ENCODE data around the gene KIF5C.

KIF5C gene

DNA sequence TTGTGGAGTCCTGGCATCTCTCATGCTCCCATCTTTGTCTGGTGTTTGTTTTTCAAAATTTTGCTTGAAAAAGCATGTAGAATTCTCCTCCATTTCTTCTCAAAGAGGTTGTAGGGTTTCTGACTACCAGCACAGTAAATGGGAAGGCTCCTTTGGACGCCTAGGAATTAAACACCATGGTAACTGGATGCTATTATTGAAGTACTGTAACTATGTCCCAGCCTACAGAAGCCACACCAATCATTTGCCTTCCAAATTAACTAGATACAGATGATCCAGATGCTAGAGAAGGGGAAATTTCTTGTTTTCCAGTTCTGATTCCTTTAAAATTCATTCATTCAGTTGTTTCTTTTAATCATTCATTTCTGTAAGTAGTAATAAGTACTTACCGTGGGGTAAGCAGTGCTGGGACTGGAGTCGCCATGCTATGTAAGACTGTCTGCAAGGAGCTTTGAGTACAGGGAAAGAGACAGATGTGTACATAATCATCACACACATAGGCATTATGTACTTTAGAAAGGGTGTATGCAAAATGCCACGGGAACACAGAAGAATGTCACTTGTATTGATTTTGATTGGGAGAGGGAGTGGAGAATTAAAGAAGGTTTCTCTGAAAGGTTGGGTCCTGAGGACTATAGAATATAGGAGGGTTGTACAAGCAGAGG is 49.6 kb downstream of the KIF5C start:
- peaks cover 25% of the 10 kb centered on the region for H3K36me3 ChIP-seq (ENCODE audit: insufficient read depth, low read length)
- H3K27ac ChIP-seq (ENCODE audit: low read depth, low read length): no peak overlapping the region
- H3K4me3 ChIP-seq (ENCODE audit: low read length): no peak overlapping the region
- H3K9ac ChIP-seq (ENCODE audit: low read depth, low read length): no peak overlapping the region
- WGBS: 95% methylated on average over 4 of the region's 4 CpGs
- peaks cover 39% of the 10 kb centered on the region for H3K4me1 ChIP-seq (ENCODE audit: insufficient read depth, low read length)
- no peaks in the 10 kb centered on the region for H3K27me3 ChIP-seq (ENCODE audit: insufficient read depth, low read length)
- no peaks in the 10 kb centered on the region for H3K9me3 ChIP-seq (ENCODE audit: insufficient read depth, low read depth, low read length)

GRCh38 chr2:148926291-148926961 is 51.4 kb downstream of the KIF5C start:
- H3K27me3 ChIP-seq (ENCODE audit: insufficient read depth, low read length): no peaks in the 10 kb centered on the region

GRCh38 chr2:148926981-148927401 is 52.0 kb downstream of the KIF5C start:
- Histone ChIP-seq H3K4me1 (ENCODE audit: insufficient read depth, low read length) (peaks cover 39% of the 10 kb centered on the region), H3K27me3 (ENCODE audit: insufficient read depth, low read length) (no peaks in the 10 kb centered on the region), H3K9me3 (ENCODE audit: insufficient read depth, low read depth, low read length) (no peaks in the 10 kb centered on the region), H3K27ac (ENCODE audit: low read depth, low read length) (no peak overlapping the region), H3K9ac (ENCODE audit: low read depth, low read length) (no peak overlapping the region), H3K36me3 (ENCODE audit: insufficient read depth, low read length) (peaks cover 40% of the 10 kb centered on the region), H3K4me3 (ENCODE audit: low read length) (no peak overlapping the region)
- 89% methylated on average over 11 of the region's 11 CpGs for WGBS

More at GRCh38 chr2:148926291-148926961, 51.4 kb downstream of the KIF5C start:
- H3K27ac ChIP-seq (ENCODE audit: low read depth, low read length): no peak overlapping the region
- H3K9ac ChIP-seq (ENCODE audit: low read depth, low read length): peak overlapping the region; percentile 31; the same call in 1 of the 2 replicates
- peaks cover 36% of the 10 kb centered on the region for H3K36me3 ChIP-seq (ENCODE audit: insufficient read depth, low read length)
- H3K4me3 ChIP-seq (ENCODE audit: low read length): no peak overlapping the region
- no peaks in the 10 kb centered on the region for H3K9me3 ChIP-seq (ENCODE audit: insufficient read depth, low read depth, low read length)
- 69% methylated on average over 33 of the region's 33 CpGs for WGBS
- peaks cover 39% of the 10 kb centered on the region for H3K4me1 ChIP-seq (ENCODE audit: insufficient read depth, low read length)

DNA sequence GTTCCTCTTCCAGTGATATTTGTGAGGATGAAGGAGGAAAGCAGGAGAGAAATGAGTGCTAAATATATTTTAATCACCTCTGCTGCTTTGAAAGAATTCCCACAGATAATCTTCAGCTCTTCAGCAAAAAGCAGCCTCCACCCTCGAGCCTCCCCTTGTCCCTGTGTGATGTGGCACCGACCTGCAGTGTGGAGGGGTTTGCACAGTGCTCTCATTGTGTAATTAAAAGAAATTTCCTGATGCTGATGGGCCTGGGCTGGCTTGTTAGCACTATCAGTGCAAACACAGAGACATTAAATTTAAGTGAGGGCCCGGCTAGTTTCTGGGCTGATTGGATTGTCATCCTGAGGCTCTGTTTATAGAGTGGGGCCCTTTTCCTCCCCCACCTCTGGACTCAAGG is 53.4 kb downstream of the KIF5C start:
- no peak overlapping the region for H3K27ac ChIP-seq (ENCODE audit: low read depth, low read length)
- peaks cover 28% of the 10 kb centered on the region for H3K4me1 ChIP-seq (ENCODE audit: insufficient read depth, low read length)
- 77% methylated on average over 3 of the region's 3 CpGs for WGBS
- no peak overlapping the region for H3K9ac ChIP-seq (ENCODE audit: low read depth, low read length)
- no peaks in the 10 kb centered on the region for H3K9me3 ChIP-seq (ENCODE audit: insufficient read depth, low read depth, low read length)
- H3K27me3 ChIP-seq (ENCODE audit: insufficient read depth, low read length): no peaks in the 10 kb centered on the region
- H3K4me3 ChIP-seq (ENCODE audit: low read length): no peak overlapping the region
- H3K36me3 ChIP-seq (ENCODE audit: insufficient read depth, low read length): peaks cover 53% of the 10 kb centered on the region

- Histone ChIP-seq H3K36me3 (ENCODE audit: insufficient read depth, low read length) (peaks cover 55% of the 10 kb centered on the region), H3K27ac (ENCODE audit: low read depth, low read length) (no peak overlapping the region), H3K4me3 (ENCODE audit: low read length) (no peak overlapping the region), H3K4me1 (ENCODE audit: insufficient read depth, low read length) (peaks cover 24% of the 10 kb centered on the region), H3K27me3 (ENCODE audit: insufficient read depth, low read length) (no peaks in the 10 kb centered on the region), H3K9ac (ENCODE audit: low read depth, low read length) (no peak overlapping the region), H3K9me3 (ENCODE audit: insufficient read depth, low read depth, low read length) (no peaks in the 10 kb centered on the region)
- 81% methylated on average over 9 of the region's 9 CpGs for WGBS
Measured at GRCh38 chr2:148930046-148930775, 55.2 kb downstream of the KIF5C start.

DNA sequence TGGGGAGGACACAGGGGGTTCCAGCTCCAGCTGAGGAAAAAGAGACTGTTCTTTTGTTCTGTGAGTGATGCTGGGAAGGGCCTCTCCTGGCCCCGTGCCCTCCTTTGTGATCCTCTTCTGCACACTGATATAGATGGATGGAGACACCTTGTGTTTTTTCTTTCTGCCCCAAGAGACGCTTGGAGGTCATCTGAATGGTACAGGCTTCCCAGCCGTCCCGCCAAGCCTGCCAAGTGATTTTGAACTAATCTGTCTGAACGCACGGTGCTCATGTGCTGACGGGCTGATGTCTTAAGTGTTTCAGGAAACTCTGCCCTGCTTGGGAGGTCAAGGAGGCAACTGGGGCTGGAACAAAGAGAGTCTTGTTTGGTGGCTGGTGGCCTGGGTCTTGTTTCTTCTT is 57.5 kb downstream of the KIF5C start:
- Histone ChIP-seq H3K9me3 (ENCODE audit: insufficient read depth, low read depth, low read length) (no peaks in the 10 kb centered on the region), H3K4me3 (ENCODE audit: low read length) (no peak overlapping the region), H3K27me3 (ENCODE audit: insufficient read depth, low read length) (no peaks in the 10 kb centered on the region), H3K27ac (ENCODE audit: low read depth, low read length) (no peak overlapping the region), H3K9ac (ENCODE audit: low read depth, low read length) (no peak overlapping the region), H3K4me1 (ENCODE audit: insufficient read depth, low read length) (peaks cover 15% of the 10 kb centered on the region), H3K36me3 (ENCODE audit: insufficient read depth, low read length) (peaks cover 73% of the 10 kb centered on the region)
- WGBS: 90% methylated on average over 7 of the region's 7 CpGs

- no peak overlapping the region for H3K27ac ChIP-seq (ENCODE audit: low read depth, low read length)
- no peaks in the 10 kb centered on the region for H3K9me3 ChIP-seq (ENCODE audit: insufficient read depth, low read depth, low read length)
- H3K27me3 ChIP-seq (ENCODE audit: insufficient read depth, low read length): no peaks in the 10 kb centered on the region
- H3K4me1 ChIP-seq (ENCODE audit: insufficient read depth, low read length): peaks cover 6% of the 10 kb centered on the region
- H3K36me3 ChIP-seq (ENCODE audit: insufficient read depth, low read length): peaks cover 78% of the 10 kb centered on the region
- no peak overlapping the region for H3K4me3 ChIP-seq (ENCODE audit: low read length)
- no peak overlapping the region for H3K9ac ChIP-seq (ENCODE audit: low read depth, low read length)
- WGBS: 96% methylated on average over 7 of the region's 7 CpGs
Measured at GRCh38 chr2:148933456-148933855, 58.4 kb downstream of the KIF5C start.

DNA sequence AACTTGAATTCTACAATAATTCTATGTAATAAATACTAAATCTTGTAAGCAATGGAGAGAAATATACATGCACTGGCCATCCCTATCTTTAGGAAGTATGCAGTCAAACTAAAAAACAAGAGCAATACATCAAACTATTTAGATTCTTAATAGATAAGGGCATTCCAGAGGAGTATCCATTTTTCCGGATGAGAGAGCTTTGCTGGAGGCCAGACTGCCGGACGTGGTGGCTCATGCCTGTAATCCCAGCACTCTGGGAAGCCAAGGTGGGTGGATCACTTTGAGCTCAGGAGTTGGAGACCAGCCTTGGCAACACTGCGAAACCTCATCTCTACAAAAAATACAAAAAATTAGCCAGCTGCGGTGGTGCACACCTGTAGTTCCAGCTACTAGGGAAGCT is 60.8 kb downstream of the KIF5C start:
- Histone ChIP-seq H3K36me3 (ENCODE audit: insufficient read depth, low read length) (peaks cover 72% of the 10 kb centered on the region), H3K4me1 (ENCODE audit: insufficient read depth, low read length) (no peaks in the 10 kb centered on the region; the same call in 1 of the 2 replicates), H3K27me3 (ENCODE audit: insufficient read depth, low read length) (no peaks in the 10 kb centered on the region), H3K27ac (ENCODE audit: low read depth, low read length) (no peak overlapping the region), H3K4me3 (ENCODE audit: low read length) (no peak overlapping the region), H3K9ac (ENCODE audit: low read depth, low read length) (no peak overlapping the region), H3K9me3 (ENCODE audit: insufficient read depth, low read depth, low read length) (no peaks in the 10 kb centered on the region)
- WGBS: 93% methylated on average over 5 of the region's 5 CpGs

GRCh38 chr2:148936857-148937450 is 61.9 kb downstream of the KIF5C start:
- Histone ChIP-seq H3K9ac (ENCODE audit: low read depth, low read length) (no peak overlapping the region), H3K4me1 (ENCODE audit: insufficient read depth, low read length) (no peaks in the 10 kb centered on the region), H3K27me3 (ENCODE audit: insufficient read depth, low read length) (no peaks in the 10 kb centered on the region), H3K9me3 (ENCODE audit: insufficient read depth, low read depth, low read length) (no peaks in the 10 kb centered on the region), H3K4me3 (ENCODE audit: low read length) (no peak overlapping the region), H3K36me3 (ENCODE audit: insufficient read depth, low read length) (peaks cover 78% of the 10 kb centered on the region), H3K27ac (ENCODE audit: low read depth, low read length) (no peak overlapping the region)
- 85% methylated on average over 8 of the region's 8 CpGs for WGBS

GRCh38 chr2:148939271-148939670 is 64.2 kb downstream of the KIF5C start:
- Histone ChIP-seq H3K27ac (ENCODE audit: low read depth, low read length) (no peak overlapping the region), H3K4me1 (ENCODE audit: insufficient read depth, low read length) (no peaks in the 10 kb centered on the region), H3K9me3 (ENCODE audit: insufficient read depth, low read depth, low read length) (no peaks in the 10 kb centered on the region), H3K4me3 (ENCODE audit: low read length) (no peak overlapping the region), H3K9ac (ENCODE audit: low read depth, low read length) (no peak overlapping the region), H3K36me3 (ENCODE audit: insufficient read depth, low read length) (peaks cover 79% of the 10 kb centered on the region), H3K27me3 (ENCODE audit: insufficient read depth, low read length) (no peaks in the 10 kb centered on the region)

- H3K4me3 ChIP-seq (ENCODE audit: low read length): no peak overlapping the region
- H3K27me3 ChIP-seq (ENCODE audit: insufficient read depth, low read length): no peaks in the 10 kb centered on the region
- no peaks in the 10 kb centered on the region for H3K9me3 ChIP-seq (ENCODE audit: insufficient read depth, low read depth, low read length)
- H3K4me1 ChIP-seq (ENCODE audit: insufficient read depth, low read length): no peaks in the 10 kb centered on the region
- peaks cover 69% of the 10 kb centered on the region for H3K36me3 ChIP-seq (ENCODE audit: insufficient read depth, low read length)
- no peak overlapping the region for H3K27ac ChIP-seq (ENCODE audit: low read depth, low read length)
- WGBS: 93% methylated on average over 3 of the region's 3 CpGs
- H3K9ac ChIP-seq (ENCODE audit: low read depth, low read length): no peak overlapping the region
Measured at GRCh38 chr2:148943097-148943496, 68.1 kb downstream of the KIF5C start.

Measured in HUES64 (cell line).